Hepatocyte (in vitro differentiated cells): ENCODE measurements around the gene GCDH. TPM values are rescaled to one million over a fixed set of nuclear protein-coding genes. Genes with fewer than 3 reads are reported as not detected.

ENCODE experiments used
- DNase-seq: peaks from one replicate; pipeline ENCODE4 v3.0.0-alpha.2; 2016; ENCODE audit warnings: low spot score
- H2AFZ ChIP-seq: fragments of 200-600 bp; sonication (generic); 2 replicates; pipeline ENCODE4 v1.6.0; 2016; ENCODE audit warnings: antibody characterized with exemption, mild to moderate bottlenecking
- H3K27ac ChIP-seq: fragments of 200-600 bp; sonication (generic); 2 replicates; pipeline ENCODE4 v1.5.1; 2016; ENCODE audit warnings: mild to moderate bottlenecking
- H3K27me3 ChIP-seq: fragments of 200-600 bp; sonication (generic); 2 replicates; pipeline ENCODE4 v1.6.1; 2016
- H3K36me3 ChIP-seq: fragments of 200-600 bp; sonication (generic); replicated peaks from 2 replicates; pipeline ENCODE4 v1.5.1; 2016; ENCODE audit warnings: low read depth; ENCODE audit not compliant: insufficient read depth
- H3K4me1 ChIP-seq: fragments of 200-600 bp; sonication (generic); 2 replicates; pipeline ENCODE4 v1.5.1; 2016; ENCODE audit warnings: mild to moderate bottlenecking, moderate library complexity; ENCODE audit not compliant: insufficient read depth
- H3K4me2 ChIP-seq: fragments of 200-600 bp; sonication (generic); 2 replicates; pipeline ENCODE4 v1.6.0; 2016
- H3K4me3 ChIP-seq: fragments of 200-600 bp; sonication (generic); 2 replicates; pipeline ENCODE4 v1.5.1; 2016; ENCODE audit warnings: mild to moderate bottlenecking
- H3K79me2 ChIP-seq: fragments of 200-600 bp; sonication (generic); 2 replicates; pipeline ENCODE4 v1.6.0; 2017; ENCODE audit warnings: mild to moderate bottlenecking
- H3K9me2 ChIP-seq: fragments of 200-600 bp; sonication (generic); replicated peaks from 2 replicates; pipeline ENCODE4 v1.6.0; 2017; ENCODE audit warnings: mild to moderate bottlenecking; ENCODE audit not compliant: insufficient read depth
- H3K9me3 ChIP-seq: fragments of 200-600 bp; sonication (generic); 2 replicates; pipeline ENCODE4 v1.5.1; 2016; ENCODE audit warnings: low read depth, mild to moderate bottlenecking
- H4K20me1 ChIP-seq: fragments of 200-600 bp; sonication (generic); 2 replicates; pipeline ENCODE4 v1.6.0; 2016; ENCODE audit warnings: mild to moderate bottlenecking; ENCODE audit not compliant: insufficient read depth, poor library complexity, severe bottlenecking
- CTCF ChIP-seq: fragments of 200-600 bp; sonication (generic); IDR thresholded peaks from 2 replicates; pipeline ENCODE4 v1.5.1; 2016; ENCODE audit warnings: antibody characterized with exemption, mild to moderate bottlenecking; ENCODE audit not compliant: poor library complexity
- EZH2 ChIP-seq: fragments of 200-600 bp; sonication (generic); IDR thresholded peaks from 2 replicates; pipeline ENCODE4 v1.6.1; 2016; ENCODE audit warnings: antibody characterized with exemption, mild to moderate bottlenecking, borderline replicate concordance
- EZH2phosphoT487 ChIP-seq: fragments of 200-600 bp; sonication (generic); IDR thresholded peaks from one replicate; pipeline ENCODE4 v1.6.1; 2018; ENCODE audit warnings: antibody characterized with exemption, mild to moderate bottlenecking, low read depth, moderate library complexity; ENCODE audit not compliant: unreplicated experiment, severe bottlenecking
- WGBS: methylation state at CpG from one replicate; pipeline ENCODE4 v1.1.6; 2016; ENCODE audit warnings: low lambda C conversion rate; ENCODE audit errors: missing lambda C conversion rate; 5-methylcytosine and 5-hydroxymethylcytosine counted together
- polyA plus RNA-seq: library from polyadenylated mRNA; unstranded; fragments of >200 nt; fragmentation: Nextera tagmentation; extraction: Ambion mirVana; gene quantifications from 2 replicates; pipeline ENCODE4 v1.2.1, GENCODE V29; 2016
- total RNA-seq: library from RNA; depleted of rRNA; stranded (reverse); fragments of >200 nt; gene quantifications from 2 replicates; pipeline ENCODE4 v1.2.3, GENCODE V29; 2014

The GCDH gene
- total and polyA plus RNA-seq, 2 experiments from 2014 or later, result 23.4 to 31.7 TPM

GRCh38 chr19:12944104-12944674 is 53.2 kb downstream of the GCDH start:
- Histone ChIP-seq H3K9me3 (no peaks in the 10 kb centered on the region), H3K4me1 (peaks cover 48% of the 10 kb centered on the region), H3K36me3 (no peaks in the 10 kb centered on the region), H3K27me3 (no peaks in the 10 kb centered on the region), H3K79me2 (peaks cover 67% of the 10 kb centered on the region), H3K9me2 (no peaks in the 10 kb centered on the region), H3K4me3 (no peak overlapping the region), H4K20me1 (peaks cover 36% of the 10 kb centered on the region), H3K27ac (peak overlapping the region; percentile 88), H3K4me2 (peak overlapping the region; percentile 29), H2AFZ (no peak overlapping the region)
- no peak for DNase-seq
- 93% methylated on average over 2 of the region's 2 CpGs for WGBS
- TF ChIP-seq CTCF, result no peak
- TF ChIP-seq EZH2, result no peak
- no peak for TF ChIP-seq EZH2phosphoT487

GRCh38 chr19:12945479-12946091 is 54.6 kb downstream of the GCDH start, which contains the start of gene RAD23A:
TSS of gene RAD23A (plus strand) at chr19:12945862. CDS start at chr19:12945949, 87 bp downstream.
- Histone ChIP-seq H3K4me3 (peak within 1 kb of the TSS; percentile 48), H3K36me3 (no peaks in the 10 kb centered on the region), H4K20me1 (peaks cover 22% of the 10 kb centered on the region), H3K9me2 (no peaks in the 10 kb centered on the region), H3K79me2 (peaks cover 53% of the 10 kb centered on the region), H3K4me1 (peaks cover 37% of the 10 kb centered on the region), H3K9me3 (no peaks in the 10 kb centered on the region), H3K4me2 (peak within 1 kb of the TSS; percentile 88), H3K27me3 (no peaks in the 10 kb centered on the region), H2AFZ (no peak within 1 kb of the TSS), H3K27ac (peak within 1 kb of the TSS; percentile 96)
- DNase-seq, result peak; percentile 100
- no peak for TF ChIP-seq CTCF
- TF ChIP-seq EZH2phosphoT487, result no peak
- TF ChIP-seq EZH2, result no peak
- under 1% methylated on average over 53 of the region's 62 CpGs for WGBS

GRCh38 chr19:12946092-12946721 is 55.2 kb downstream of the GCDH start:
- Histone ChIP-seq H3K4me3 (peak overlapping the region; percentile 48), H4K20me1 (peaks cover 16% of the 10 kb centered on the region), H3K9me2 (no peaks in the 10 kb centered on the region), H3K27me3 (no peaks in the 10 kb centered on the region), H3K27ac (peak overlapping the region; percentile 96), H3K9me3 (no peaks in the 10 kb centered on the region), H2AFZ (no peak overlapping the region), H3K36me3 (no peaks in the 10 kb centered on the region), H3K4me2 (peak overlapping the region; percentile 88), H3K4me1 (peaks cover 31% of the 10 kb centered on the region), H3K79me2 (peaks cover 51% of the 10 kb centered on the region)
- TF ChIP-seq EZH2phosphoT487 (no peak), CTCF (no peak), EZH2 (no peak)
- peak; percentile 91 for DNase-seq
- 3% methylated on average over 23 of the region's 40 CpGs for WGBS
